ENCODE data around the gene U2AF1L4.

Gene U2AF1L4

DNA sequence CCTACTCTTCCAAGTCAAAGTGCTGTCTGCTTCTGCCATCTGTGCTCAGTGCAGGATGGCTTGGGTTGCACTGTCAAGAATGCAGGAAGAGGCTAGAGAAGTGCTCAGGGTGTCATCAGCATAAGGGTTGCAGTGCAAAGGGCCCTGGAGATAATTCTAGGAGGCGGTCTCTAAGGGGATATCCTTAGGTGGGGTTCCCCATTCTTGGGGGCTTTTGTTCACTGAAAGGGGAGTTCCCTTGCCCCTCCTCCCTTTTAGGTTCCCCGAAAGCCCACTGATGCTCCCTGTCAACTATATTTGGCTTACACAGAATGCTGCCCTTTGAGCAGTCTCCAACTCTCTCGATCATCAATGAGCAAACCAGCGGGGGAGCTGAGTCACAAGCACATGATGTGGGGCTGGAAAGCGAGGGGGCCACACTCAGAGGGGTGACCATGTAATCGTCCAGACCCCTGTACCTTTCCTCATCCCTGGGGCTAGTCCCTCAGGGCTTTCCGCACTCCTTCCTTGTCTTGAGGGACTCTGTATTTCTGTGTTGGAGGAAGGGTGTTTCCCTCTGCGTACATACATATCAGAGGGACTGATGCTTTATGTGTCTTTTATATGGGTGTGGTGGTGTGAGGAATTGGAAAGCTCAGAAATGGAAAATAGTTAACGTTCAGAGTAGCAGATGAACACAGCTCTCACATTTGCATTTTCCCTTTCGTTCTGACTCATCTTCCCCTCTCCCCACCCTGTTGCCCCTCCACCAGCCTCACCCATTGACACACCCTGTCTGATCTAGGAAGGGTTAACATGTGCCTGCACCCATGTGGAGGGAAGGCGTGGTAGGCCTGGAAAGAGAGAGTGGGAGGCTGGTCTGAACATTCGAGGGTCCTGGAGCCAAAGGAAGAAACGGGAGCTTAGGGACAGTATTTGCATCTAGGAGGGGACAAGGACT lies 34.2 kb downstream of the U2AF1L4 start:
- no peak for FAIRE-seq

DNA sequence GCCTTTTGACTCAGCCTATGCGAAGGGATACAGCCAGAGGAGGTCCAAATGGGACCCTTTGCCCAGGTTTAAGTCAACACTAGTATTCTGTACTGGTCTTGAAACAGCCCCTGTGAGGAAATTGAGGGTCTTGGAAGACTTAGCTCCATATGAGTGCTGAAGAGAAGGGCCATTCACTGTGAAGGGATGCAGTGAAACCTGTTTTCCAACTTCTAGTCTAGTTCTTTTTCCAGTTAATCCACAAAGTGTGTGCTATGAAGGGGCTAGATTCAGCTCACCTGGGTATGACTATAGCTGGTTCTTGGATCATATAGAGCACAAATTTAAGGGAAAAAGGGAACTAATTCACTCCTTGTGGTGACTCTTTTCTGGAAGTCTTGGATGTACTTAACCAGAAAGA lies 36.8 kb downstream of the U2AF1L4 start:
- no peak for FAIRE-seq

DNA sequence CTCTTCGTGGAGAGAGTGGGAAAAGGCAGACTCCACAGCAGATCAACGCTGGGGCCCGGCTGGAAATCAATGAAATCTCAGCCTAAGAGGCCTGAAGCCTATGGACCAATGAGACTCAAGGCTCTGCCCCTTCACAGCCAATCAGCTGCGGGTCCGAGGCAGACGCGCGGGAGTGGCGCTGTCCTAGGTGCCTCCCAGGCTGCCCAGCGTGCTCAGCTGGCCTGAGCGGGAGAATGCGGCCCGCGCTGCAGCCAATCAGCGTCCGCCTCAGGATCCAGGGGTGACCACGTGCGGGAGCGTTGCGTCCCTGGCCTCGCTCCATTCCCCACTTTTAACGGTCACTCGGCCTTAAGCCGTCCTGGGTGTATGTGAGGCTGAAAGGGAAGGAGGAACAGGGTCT lies 41.0 kb downstream of the U2AF1L4 start, which contains the start of gene ZBTB32:
Gene ZBTB32, plus strand, starts transcription at position 341 of the 400 bp plus-strand sequence. CDS start 10,069 bp downstream, outside the sequence.
- FAIRE-seq = no peak

- no peak for FAIRE-seq
These were observed 41.9 kb downstream of the U2AF1L4 start for GRCh38 chr19:35703343-35703742.

DNA sequence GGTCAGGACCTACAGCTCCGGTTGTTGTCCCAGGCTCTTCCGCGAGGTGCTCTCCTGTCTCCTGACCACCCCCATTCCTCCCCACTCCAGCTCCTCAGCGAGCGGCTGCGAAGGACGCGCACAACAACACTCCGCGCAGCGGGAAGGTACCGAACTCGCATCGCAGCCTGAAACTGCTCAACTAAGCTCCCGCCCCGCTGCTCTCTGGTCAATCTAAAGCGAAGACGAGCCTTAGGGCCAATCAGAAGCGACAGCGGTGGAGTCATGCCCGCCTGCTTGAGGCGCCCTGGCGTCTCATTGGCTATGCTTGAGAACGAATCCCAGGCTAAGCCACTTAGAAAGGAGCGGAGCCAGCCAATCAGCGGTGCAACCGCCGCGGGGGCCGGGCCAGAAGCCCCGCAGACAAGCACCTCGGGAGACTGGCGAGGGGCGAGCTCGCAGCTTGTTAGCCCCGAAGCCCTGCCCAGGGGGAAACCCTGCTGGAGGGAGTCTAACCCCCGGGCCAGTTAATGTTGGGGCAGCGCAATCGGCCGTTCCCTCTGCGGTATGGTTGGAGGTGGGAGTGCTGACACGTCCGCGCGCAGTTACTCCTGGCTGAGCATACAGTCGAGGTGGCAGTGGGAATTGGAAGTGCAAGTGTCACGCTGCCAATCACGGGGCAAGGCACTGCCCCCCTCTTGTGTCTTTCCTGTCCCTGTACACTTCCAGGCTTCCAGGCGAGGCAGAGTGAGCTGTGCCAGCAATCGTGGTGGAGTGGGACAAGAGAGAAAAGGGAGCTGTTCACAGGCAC lies 42.8 kb downstream of the U2AF1L4 start:
- FAIRE-seq = peak; percentile 97

DNA sequence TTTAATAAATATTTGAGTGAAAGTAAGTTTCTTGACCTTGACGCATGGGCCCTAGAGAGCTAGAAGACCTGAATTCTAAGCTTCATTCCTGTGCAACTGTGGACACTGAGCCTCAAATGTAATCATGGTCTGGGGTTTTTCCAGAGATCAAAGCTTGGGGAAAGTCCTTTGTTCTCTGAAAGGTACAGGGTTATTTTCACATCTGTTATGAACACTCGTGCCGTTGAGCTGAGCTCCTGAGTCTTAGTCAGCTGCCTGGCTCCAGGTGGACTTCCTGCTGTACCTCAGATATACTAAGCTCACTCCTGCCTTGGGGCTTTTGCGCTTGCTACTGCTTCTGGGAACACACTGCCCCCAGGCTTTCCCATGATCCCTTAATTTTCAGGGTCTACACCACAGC lies 48.4 kb downstream of the U2AF1L4 start:
- no peak for FAIRE-seq

DNA sequence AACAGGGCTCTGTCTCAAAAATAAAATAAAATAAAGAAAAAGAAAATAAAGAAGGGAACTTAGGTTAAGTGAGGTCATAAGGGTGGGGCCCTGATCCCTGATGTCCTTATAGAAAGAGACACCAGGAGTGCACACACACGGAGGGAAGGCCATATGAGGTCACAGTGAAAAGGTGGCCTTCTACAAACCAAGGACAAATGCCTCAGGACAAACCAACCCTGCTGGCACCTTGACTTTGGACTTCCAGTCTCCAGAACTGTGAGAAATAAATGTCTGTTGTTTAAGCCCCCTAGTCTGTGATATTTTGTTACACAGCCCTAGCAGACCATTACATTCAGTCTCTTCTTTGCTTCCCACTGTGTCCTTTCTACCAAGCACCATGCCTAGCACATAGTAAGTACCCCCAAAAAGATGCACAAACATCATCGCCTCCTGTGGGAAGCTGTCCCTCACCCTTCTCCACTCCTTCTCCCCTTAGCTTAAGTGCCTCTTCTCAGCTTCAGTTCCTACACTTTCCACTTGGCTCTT lies 49.3 kb downstream of the U2AF1L4 start:
- no peak for FAIRE-seq

DNA sequence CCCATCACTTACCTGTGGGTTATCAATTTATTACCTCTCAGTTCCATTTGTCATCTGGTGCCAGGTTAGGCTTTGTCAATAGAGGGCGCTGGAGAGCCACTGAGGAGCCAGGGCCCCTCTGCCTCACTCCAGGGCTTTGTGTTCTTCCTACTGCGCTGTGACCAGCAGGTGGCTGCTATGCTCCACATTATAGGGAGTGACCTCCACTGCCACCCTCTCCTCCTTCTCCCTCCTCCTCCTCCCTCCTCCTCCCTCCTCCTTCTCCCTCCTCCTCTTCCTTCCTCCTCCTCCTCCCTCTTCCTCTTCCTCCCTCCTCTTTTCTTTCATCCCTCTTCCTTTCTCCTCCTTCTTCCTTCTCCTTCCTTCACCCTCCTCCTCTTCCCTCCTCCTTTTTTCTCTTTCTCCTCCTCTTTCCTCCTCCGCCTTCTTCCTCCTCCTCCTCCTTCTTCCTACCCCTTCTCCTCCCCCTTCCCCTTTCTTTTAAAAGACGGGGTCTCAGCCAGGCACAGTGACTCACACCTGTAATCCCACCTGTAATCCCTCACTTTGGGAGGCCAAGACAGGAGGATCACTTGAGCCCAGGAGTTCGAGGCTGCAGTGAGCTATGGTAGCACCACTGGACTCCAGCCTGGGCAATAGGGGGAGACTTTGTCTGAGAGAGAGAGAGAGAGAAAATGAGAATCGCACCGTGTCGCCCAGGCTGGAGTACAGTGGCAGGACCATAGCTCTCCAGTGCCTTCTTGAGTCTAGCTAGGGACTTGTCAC lies 51.2 kb downstream of the U2AF1L4 start:
- FAIRE-seq = peak; percentile 83

DNA sequence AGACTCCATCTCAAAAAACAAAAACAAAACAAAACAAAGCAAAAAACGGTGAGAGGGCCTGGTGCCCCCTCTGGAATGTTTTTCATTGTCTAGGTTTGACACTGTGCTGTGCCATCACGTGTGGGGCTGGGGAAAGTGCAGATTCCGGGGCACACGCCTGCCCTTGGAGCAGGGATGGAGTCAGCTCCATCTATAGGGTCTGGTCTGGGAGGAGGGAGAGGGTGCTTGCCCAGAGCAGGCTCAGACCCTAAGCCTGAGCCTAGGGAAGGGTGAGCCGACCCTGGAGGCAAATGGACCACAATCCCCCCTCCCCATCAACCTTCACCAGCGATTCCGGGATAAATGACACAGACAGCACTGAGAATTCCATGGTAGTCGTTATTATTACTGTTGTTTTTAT lies 51.8 kb downstream of the U2AF1L4 start:
- no peak for FAIRE-seq
